SKM-1 (cell line): Measurements from ENCODE around the gene IPO9.

ENCODE experiments used
- DNase-seq: peaks from one replicate; lab custom pipeline; 2025; ENCODE audit not compliant: unreplicated experiment; lab: John Stamatoyannopoulos, UW

IPO9 gene

DNA sequence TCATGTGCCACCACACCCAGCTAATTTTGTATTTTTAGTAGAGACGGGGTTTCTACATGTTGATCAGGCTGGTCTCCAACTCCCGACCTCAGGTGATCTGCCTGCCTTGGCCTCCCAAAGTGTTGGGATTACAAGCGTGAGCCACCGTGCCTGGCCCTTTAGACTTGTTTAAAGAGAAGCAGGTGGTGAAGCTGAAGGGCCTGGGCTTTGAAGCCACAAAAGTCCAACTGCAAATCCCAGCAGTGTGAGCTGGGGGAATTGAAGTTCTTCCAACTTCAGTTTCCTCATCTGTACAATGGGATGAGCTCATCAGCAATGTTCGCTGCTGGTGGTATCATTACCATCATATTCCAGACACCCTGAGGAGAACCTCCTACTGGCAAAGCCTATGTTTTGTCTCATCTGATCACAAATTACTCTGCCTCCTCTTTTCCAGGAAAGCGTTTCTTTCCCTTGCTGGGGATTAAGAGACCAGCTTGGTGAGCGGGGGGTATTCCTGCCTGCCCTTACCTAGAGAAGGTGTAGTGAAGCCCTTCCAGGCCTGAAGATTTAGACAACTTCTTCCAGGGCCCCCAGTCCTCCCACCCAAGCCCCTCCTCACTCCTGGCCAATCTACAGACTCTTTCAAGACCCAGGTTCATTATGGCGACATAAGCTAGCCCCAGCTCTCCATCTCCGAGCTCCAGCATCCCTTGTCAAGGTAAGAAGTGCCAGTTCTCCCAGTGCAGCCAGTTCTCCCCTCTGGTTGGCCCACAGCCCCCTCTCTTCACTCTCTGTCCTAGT is 57.3 kb downstream of the IPO9 start:
- DNase-seq, result no peak

DNA sequence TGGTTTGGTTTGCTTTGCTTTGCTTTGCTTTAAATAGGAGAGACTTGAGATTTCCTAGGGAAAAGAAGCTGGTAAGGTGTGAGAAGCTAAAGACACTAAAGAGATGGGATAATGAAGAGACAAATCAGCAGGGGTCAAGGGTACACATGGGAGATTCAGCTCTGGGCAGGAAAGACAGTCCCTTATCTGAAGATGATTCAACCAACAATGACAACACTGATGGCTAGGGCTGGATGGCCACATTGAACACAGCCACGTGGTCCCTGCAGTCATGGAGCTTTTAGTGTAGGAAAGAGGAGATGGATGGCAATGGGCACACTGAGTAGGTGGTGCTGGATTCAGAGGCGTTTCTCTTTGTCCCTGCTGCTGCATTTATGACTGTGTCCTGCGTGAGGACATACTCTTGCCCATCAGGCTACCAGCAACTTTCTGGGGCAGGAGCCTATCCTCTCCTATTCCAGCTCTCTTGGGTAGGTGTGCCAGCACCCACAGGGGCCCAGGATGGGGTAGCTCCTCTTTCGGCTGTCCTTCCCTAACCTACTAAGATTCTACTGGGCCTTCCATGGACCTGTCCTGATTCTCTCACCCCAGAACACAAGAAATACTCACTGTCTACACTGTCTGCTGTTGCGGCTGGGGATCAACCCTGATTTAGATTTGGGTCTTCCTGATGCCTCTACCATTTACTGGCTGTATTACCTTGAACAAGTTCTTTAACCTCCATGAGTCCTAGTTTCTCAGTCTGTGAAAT is 58.3 kb downstream of the IPO9 start:
- no peak for DNase-seq

- no peak for DNase-seq
Measured at GRCh38 chr1:201888282-201889089, 59.5 kb downstream of the IPO9 start, which contains the start of gene SHISA4. TSS of gene SHISA4 (plus strand) at chr1:201888898. CDS start at chr1:201888995, 97 bp downstream.

- no peak for DNase-seq
Measured at GRCh38 chr1:201889090-201889968, 60.4 kb downstream of the IPO9 start.

- no peak for DNase-seq
Measured at GRCh38 chr1:201890223-201890622, 61.3 kb downstream of the IPO9 start.

- DNase-seq, result no peak
Measured at GRCh38 chr1:201890806-201891450, 62.0 kb downstream of the IPO9 start.

GRCh38 chr1:201891451-201892045 is 62.6 kb downstream of the IPO9 start:
- DNase-seq, result no peak

DNA sequence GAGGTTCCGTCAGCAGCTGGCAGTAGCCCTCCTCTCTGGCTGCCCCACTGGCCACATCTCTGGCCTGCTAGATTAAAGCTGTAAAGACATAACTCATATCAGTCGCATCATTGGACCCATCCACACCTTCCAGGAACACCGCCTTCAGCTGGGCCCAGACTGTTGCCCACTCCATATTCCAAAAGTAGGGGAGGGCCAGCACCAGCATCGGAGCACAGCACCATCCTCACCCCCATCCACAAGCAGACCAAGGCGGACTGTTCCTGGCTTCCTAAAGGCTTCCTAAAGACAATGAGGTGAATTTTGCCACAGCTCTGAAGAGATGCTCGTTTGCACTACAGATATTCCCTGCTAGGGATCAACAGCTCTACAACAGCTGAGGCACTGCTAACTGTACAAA is 63.3 kb downstream of the IPO9 start:
- DNase-seq, result no peak

DNA sequence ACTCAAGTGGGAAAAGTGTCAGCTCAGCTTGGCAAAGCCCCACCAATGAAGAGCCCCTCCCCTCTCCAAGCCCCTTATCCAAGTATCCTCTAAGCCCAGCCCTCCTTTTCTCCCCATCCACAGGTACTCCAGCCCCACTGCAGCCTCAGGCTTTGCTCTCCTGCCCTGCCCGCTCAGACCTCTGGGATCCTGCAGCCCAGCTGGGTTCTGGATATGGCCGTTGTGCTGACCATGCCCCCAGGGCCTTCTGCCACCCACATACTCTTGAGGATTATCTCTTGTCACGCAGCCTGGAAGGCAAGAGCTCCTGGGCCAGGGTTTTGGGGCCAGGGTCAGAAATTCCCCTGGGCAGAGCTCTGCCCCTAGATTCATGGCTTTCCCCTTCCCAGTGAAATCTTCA is 64.5 kb downstream of the IPO9 start:
- no peak for DNase-seq

DNA sequence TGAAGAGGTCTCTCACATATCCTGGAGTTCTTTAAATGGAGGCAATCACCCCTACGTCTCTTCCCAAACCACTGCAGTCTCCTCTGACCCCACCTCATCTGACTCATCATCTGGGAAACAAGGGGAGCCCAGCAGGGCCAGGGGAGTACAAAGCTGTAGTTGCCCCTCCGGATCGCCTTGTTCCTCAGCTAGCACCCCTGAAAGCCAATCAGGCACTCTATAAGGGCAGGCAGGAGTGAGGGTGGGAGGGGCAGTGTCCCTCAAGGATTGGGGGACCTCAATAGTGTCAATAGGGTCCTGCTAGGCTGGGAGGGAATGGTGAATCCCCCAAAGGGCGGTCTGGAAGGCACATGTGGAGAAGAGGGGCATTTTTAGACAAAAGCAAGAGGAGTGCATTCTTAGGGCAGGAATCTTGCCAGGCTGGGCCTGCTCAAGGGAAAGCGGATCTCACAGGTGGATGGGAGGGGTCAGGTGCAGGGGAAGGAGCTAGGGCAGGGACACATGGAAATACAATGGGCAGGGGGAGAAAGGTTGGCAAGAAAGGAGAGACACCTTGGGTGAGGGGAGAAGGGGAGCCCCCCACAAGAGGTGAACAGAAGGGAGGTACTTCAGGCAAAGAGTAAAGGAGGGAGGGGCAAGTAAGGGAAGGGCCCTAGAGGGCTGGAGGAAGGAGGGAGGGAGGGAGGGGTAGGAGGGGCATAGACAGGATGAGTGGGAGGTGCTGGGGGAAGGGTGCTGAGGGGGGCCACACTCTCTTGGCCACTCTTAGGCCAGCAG is 65.6 kb downstream of the IPO9 start:
- DNase-seq, result no peak

DNA sequence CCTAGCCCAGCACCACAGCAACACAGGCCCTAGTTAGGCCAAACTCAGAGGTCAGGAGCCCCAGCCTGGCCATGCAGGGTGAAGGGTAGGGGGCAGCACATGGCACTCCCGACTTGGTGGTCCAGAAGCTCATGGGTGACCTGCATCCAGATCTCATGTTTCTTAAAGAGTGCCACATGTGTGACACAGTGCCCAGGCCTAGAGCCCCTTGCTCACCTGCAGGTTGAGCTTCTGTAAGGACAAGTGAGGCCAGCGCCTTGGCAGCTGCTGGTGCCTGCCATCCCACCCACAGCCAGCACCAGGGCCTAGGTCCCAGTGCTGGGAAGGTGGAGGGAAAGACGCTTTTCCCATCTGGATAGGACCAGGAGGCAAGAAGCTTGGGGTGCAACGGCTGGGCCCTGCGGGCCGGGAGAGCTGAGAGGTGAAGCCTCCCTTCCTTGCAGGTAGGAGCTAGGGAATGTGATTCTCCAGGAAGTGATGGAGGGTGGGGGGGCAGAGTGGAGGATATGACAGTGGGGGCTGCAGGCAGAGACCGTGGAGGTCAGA is 66.2 kb downstream of the IPO9 start:
- no peak for DNase-seq

GRCh38 chr1:201895913-201896807 is 67.2 kb downstream of the IPO9 start:
- peak; percentile 94 for DNase-seq

- DNase-seq, result no peak
Measured at GRCh38 chr1:201896951-201897391, 68.0 kb downstream of the IPO9 start.

- DNase-seq, result no peak
Measured at GRCh38 chr1:201898240-201898894, 69.4 kb downstream of the IPO9 start.

DNA sequence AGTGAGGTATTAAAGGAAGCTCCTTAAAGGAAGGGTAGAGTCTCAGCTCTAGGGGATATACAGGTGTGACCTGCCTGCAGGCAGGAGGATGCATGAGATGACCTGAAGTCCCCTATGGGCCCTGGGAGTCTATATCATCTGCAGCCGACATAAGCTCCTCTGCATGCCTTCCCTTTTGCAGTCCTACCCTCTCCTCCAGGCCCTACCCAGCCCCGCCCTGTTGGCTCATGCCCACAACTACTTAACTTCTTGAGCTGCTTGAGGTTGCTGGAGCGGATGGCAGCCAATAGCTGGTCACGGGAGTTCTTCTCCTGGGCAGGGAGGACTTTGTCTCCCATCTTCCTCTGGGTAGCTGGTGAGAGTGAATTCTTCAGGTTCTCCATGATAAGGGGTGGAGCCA is 70.0 kb downstream of the IPO9 start:
- no peak for DNase-seq

DNA sequence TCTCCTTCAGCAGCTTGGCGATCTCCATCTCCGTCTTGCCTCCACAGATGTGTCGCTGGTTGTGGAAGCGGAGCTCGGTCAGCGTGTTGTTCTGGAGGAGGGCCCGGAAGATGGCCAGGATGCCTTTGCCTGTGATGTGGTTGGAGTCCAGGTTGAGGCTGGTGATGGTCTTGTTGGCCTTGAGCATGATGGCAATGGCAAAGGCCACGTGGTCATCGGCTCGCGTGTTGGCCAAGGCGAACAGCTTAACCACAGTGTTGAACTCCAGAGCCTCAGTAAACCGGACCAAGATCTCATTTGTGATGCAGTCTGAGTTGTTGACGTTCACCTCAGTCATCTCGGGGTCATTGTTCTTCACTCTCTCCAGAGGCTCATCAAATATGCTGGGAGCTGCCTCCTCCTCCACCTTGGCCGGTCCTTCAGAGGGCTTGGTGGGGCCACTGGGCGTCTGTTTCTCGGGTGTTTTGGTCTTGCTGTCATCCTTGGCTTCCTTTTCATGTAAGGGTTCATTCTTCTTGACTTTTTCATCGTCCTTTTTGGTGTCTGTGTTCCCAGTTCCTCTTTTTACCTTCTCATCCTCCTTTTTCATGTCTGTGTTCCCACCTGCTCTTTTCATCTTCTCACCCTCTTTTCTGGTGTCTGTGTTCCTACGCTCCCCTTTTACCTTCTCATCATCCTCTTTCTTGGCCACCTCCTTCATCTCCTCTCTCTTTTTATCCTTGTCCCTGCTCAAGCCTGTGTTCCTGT is 70.9 kb downstream of the IPO9 start:
- no peak for DNase-seq
